A673 (cell line): ENCODE results near the gene SCO1.

ENCODE experiments used
- EZH2 ChIP-seq: fragments of 200-600 bp; sonication (generic); IDR thresholded peaks from 2 replicates; pipeline ENCODE4 v1.6.1; 2017; ENCODE audit warnings: borderline replicate concordance, low read depth, mild to moderate bottlenecking, mixed read lengths, antibody characterized with exemption, low read length; ENCODE audit not compliant: poor library complexity, severe bottlenecking
- TF ChIP-seq, protein P1 (sequence below): fragments of 300-800, 200-600 bp; sonication (generic); conservative IDR thresholded peaks from 2 replicates; pipeline ENCODE4 v1.5.1; 2017; ENCODE audit warnings: low read depth, mild to moderate bottlenecking, antibody characterized with exemption, low read length, moderate library complexity, mixed read lengths

DNA sequence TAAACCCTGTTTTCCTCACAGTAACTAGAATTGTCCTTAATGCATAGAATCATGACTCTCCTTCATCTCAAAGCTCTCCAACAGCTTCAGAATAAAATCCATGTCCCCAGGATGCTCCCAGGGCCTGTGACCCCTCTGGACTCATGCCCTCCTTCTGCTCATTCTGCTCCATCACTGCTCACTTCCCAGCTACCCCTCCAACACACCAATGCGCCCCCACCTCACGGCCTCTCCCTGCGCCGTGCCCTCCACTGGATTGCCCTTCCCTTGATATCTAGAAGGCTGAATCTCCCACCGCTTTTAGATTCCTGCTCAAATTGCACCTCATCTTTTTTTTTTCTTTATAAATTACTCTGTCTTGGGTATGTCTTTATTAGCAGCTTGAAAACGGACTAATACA lies 45.1 kb upstream of the SCO1 start:
- TF ChIP-seq, protein P1, sequence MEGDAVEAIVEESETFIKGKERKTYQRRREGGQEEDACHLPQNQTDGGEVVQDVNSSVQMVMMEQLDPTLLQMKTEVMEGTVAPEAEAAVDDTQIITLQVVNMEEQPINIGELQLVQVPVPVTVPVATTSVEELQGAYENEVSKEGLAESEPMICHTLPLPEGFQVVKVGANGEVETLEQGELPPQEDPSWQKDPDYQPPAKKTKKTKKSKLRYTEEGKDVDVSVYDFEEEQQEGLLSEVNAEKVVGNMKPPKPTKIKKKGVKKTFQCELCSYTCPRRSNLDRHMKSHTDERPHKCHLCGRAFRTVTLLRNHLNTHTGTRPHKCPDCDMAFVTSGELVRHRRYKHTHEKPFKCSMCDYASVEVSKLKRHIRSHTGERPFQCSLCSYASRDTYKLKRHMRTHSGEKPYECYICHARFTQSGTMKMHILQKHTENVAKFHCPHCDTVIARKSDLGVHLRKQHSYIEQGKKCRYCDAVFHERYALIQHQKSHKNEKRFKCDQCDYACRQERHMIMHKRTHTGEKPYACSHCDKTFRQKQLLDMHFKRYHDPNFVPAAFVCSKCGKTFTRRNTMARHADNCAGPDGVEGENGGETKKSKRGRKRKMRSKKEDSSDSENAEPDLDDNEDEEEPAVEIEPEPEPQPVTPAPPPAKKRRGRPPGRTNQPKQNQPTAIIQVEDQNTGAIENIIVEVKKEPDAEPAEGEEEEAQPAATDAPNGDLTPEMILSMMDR = no peak
- no peak for TF ChIP-seq EZH2
